ENCODE measurements around the gene WASF2. TPM values are rescaled to one million over a fixed set of nuclear protein-coding genes. Genes with fewer than 3 reads are reported as not detected.
"Not testable (repeated sequence)": the region's sequence is repeated elsewhere in the genome, so short reads cannot be mapped to it uniquely, and the experiment has no call there.

The WASF2 gene
- total RNA-seq, result 10 to 100 TPM; 71.8 to 77.4 TPM
- long read RNA-seq, full-length matches to known transcripts, result 2 of 48 reads
- long read RNA-seq, partial matches to known transcripts, result 16 of 48 reads
- long read RNA-seq, other reads (novel, unspliced or antisense), result 30 of 48 reads

DNA sequence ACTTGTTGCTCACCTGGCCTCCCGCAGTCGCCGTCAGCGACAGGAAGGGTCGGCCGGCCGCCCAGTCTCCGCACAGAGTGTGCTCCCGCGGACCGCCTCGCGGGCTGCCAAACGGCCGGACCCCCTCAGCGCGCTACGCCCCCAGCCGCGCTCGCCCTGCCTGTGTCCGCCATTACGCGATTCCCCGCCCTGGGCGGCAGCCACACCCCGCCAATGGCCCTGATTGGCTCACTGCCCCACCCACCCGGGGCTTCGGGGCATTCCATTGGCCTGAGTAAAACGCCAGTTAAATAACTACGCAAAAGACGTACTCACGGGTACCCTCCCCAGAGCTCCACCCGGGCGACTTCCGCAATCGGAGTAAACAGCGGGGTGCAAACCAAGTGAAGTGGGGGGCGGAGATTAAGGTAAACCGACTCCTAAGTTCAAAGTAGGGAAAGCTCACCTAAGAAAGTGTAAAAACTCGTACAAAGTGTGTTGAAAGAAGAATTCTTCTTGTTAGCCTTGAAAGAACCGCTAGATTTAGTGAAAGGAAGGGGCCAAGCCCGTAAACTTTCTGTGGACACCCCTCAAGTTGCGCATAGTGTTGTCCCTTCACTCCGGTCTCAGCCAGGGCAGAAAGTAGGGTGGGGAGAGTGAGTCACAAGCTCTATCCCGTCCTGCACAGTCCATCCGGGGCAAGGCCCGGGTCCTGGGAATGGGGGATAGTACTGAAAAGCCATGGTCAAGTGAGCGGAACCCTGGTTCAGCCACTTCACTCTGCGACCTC is at the start of gene WASF2:
TSS of gene WASF2 (minus strand) at position 195 of the 769 bp plus-strand sequence. CDS start 61,277 bp downstream, outside the sequence.
- intact Hi-C loops (cut with DNase I), result loop anchor here (5.0 to 10.0 kb wide), 3 partner anchors 55 to 115 kb away; partner anchors contain the start of gene AHDC1 (in 1 of the 2)
- peak; percentile 95 to 96 for ATAC-seq
- DNase-seq, result peak; percentile 97

DNA sequence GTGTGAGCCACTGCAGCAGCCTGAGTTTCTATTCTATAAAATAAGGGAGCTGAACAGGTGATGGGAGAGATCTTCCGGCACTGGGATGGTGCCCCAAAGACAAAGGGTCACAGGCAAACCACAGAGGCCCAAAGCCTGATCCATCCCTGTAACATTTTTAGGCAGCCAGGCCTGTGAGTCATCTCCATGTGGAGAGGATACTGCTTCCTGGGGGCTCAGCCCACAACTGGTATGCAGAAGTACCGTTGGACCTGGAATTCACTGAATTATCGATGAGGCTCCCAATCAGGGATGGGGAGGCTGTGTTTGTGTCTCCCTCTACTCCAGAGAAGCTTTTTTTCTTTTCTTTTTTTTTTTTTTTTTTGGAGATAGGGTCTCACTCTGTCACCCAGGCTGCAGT is 48.8 kb upstream of the WASF2 start:
- DNase-seq (no peak), ATAC-seq (peak in 1 of 2 donors; percentile 10)
- intact Hi-C loops (cut with DNase I), result no loop called here

- DNase-seq; ATAC-seq; intact Hi-C loops (cut with DNase I): not testable (repeated sequence)
Measured at GRCh38 chr1:27538305-27538676, 48.3 kb upstream of the WASF2 start.

- peak; percentile 74 for DNase-seq
Measured at GRCh38 chr1:27536767-27537166, 46.8 kb upstream of the WASF2 start.

DNA sequence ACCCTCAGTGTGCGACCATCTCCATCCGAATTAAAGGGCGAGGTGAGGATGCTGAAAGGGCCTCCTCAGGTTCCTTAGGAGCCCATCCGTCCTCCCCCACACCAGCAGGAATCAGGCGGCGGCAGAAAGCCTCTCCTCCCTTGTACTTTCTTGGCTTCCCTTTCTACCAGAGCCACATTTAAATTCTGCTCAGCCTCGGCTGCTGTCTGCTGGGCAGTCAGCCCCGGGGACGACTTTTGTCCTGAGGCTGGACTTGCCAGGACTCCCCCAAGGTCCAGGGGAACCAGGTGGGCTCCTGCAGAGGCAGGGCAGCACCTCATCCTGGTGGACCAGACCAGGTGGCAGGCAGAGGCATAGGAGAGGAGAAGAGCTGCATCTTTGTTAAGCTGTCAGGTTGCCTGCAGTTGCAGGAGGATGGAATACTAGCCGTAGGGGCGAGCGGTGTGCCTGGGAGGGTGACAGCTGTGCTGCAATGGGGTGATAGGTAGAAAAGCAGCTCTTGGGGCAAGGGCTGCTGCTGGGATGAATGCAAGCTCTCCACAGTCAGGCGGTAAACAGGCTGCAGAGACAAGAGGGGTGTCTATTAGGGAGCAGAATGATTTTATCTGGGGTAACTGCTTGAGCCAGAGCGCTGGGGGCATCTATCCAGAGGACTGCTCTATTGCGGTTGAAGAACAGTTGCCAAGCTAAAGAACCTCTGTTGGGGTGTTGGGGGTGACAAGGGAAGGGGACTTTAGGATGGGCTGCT is 46.2 kb upstream of the WASF2 start:
- intact Hi-C loops (cut with DNase I), result no loop called here
- ATAC-seq (no peak), DNase-seq (no peak)

More at GRCh38 chr1:27536767-27537166, 46.8 kb upstream of the WASF2 start:
- peak; percentile 84 to 93 for ATAC-seq
- intact Hi-C loops (cut with DNase I), result no loop called here

- no peak for DNase-seq
- intact Hi-C loops (cut with DNase I), result no loop called here
- no peak for ATAC-seq
Measured at GRCh38 chr1:27535386-27535785, 45.4 kb upstream of the WASF2 start.

- DNase-seq (no peak), ATAC-seq (no peak)
- intact Hi-C loops (cut with DNase I), result no loop called here
Measured at GRCh38 chr1:27531959-27532685, 42.2 kb upstream of the WASF2 start.

DNA sequence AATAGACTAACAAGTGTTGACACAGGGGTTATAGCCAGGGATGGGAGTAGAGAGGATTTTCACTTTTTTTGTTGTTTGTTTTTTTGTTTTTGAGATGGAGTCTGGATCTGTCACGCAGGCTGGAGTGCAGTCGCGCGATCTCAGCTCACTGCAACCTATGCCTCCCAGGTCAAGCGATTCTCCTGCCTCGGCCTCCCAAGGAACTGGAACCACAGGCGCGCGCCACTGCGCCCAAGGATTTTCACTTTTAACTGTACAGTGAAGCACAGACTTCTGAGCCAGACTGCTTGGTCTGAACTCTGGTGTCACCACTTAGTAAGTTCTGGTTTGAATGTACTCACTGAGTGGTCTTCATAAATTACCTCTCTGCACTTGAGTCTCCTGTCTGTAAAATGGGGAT is 40.2 kb upstream of the WASF2 start:
- DNase-seq (no peak), ATAC-seq (no peak)
- intact Hi-C loops (cut with DNase I), result no loop called here

DNA sequence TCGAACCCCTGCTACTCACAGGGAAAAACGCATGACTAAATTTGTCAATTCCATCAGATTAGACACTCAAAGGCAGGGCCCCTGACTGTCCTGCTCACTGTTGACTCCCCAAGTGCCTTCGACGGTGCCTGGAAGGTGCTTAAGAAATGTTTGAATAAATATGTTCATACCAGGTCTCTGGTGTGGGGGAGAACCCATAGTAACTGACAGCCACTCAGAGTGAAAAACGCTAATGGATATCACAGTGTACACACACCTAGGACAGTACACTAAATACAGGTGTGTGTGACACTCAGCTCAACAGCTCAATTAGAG is 39.7 kb upstream of the WASF2 start:
- intact Hi-C loops (cut with DNase I), result no loop called here
- DNase-seq, result no peak

DNA sequence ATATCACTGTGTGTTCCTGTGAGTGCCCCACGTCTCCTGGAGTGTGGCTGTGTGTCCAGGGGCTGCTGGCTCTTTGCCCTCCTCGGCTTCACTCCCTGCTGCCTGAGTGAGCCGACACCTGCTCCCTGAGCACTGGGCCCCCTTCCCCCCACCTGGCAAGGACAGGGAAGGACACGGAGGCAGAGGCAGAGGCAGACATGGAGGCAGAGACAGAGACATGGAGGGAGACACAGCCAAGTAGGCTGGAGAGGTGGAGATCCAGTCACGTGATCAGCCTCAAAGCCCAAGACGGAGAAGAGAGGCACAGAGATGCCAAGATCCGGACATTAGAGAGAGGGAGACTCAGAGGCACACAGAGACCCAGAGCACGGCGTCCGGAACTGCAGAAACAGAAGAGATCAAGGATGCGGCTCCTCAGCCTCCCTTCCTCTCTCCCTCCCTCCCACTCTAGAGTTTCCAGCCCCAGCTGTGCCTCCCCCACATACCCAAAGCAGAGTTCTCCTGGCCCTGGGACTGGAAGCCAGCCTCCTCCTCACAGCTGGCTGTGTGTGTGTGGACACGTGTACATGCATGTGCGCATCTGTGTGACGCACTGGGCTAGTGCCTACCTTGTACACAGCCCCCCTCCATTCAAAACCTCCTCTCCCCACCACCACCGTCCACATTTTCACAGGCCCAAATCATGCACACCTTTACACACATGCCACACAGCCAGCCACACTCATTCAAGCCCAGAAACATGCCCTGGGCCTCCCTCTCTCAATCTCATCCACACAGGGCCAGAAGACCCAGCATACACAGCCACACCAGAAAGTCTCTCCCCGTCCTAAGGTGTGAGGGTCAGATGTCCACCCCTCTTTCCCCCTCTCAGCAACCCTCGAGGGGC is 39.1 kb upstream of the WASF2 start:
- intact Hi-C loops (cut with DNase I), result no loop called here
- ATAC-seq (peak; percentile 29 to 45), DNase-seq (peak; percentile 84)

More for the DNA sequence above, 39.7 kb upstream of the WASF2 start:
- ATAC-seq, result no peak

DNA sequence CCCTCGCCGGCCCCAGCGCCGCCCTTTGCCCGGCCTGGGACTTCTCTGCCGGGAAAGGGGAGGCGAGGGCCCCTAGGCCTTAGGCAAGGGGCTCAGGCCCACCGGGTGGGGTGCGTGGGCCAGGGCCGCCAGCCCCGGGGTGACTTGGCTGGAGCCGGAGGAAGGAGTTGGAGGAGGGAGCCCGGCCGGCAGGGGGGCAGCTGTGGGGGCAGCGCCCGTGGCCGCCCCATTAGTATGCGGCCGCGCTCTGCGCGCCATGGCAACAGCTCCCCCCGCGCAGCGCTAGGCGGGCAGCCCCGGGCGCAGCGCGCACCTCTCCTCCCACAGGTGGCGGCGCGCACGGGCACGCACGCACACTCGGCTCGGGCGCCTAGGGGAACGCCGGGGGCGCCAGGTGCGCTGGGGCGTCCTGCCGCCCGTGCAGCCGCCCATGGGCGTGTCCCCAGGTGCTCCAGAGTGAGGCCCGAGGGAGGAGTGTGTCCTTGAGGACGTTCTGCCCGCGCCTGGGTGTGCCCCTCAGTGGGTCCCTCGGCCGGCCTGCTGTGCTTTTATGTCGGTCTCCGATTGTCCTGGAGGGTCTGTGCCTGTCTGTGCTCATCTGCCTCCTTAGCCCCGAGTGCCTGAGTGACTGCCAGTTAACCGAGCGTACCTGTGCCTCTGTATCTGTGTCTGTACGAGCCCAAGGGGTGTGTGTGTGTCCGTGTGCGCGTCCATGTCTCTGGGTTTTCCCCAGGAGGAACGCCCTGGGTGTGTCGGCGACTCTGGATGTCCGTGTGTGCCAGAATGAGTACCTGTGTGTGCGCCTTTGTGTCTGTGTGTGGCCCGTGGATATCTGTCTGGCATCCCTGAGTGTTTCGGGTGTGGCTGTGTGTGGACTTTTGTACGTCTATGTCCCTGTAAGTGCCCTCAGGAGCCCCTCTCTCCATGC is 38.2 kb upstream of the WASF2 start:
- ATAC-seq (peak; percentile 52 to 63), DNase-seq (peak; percentile 35)
- intact Hi-C loops (cut with DNase I), result no loop called here

DNA sequence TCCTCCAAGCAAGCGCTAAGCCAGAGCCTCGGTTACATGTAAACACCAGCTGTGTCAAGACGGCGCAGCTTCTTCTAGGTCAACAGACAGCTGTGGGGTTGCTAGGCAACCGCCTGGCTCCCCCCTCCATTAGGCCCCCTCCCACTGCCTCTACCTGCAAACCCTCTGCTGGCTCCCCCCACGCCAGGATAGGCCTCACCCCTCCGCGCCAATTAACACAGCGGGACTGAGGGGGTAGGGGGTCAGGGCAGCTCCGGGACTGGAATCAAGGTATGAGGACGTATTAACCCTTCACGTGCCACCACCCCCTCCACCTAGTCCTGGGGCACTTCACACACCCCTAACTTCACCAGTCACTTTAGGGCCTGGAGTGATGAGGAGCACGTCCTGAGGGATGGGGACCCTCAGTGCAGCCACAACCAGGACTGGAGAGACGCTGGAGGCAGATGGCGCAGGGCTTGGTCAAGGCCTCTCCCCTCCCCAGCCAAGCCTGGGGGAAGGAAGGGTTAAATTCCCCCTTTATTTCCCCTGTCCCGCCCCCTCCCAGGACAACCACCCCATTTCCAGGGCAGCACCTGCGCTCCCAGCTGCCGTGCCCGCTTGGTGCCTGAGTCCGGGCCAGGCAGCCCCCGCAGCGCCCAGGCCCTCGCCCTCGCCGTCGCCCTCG is 37.4 kb upstream of the WASF2 start:
- ATAC-seq (peak; percentile 3 to 13), DNase-seq (peak; percentile 53)
- intact Hi-C loops (cut with DNase I), result no loop called here

DNA sequence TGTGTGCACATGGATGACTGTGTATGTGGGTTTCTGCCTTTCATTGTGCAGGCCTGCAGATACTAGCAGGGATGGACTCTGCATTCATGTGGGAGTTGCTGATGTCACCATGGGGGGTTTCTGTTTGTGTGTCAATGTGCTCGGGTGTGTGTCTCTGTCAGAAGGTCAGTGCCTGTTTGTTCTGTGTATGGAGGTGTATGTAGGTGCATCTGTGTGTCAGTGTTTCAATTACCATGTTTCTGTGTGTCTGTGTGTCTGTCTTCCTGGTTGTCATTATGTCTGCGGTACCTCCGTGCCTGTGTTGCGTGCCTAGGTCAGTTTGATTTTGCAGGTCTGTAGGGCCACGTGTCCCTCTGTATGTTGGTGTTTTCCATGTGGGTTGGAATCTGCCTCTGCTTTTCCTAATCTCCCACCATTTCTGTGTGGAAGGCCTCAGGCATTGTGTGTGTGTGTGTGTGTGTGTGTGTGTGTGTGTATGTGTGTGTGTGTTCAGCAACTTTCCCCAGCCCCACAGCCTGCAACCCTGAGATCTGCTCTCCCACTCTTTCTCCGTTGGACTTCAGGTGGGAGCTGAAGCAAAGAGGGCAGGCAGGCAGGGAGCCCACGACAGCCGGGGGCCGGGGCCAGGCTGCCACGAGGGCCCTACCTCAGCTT is 36.7 kb upstream of the WASF2 start:
- DNase-seq (no peak), ATAC-seq (no peak)
- intact Hi-C loops (cut with DNase I), result no loop called here

GRCh38 chr1:27525296-27526272 is 35.6 kb upstream of the WASF2 start:
- peak; percentile 54 to 62 for ATAC-seq
- intact Hi-C loops (cut with DNase I), result no loop called here

DNA sequence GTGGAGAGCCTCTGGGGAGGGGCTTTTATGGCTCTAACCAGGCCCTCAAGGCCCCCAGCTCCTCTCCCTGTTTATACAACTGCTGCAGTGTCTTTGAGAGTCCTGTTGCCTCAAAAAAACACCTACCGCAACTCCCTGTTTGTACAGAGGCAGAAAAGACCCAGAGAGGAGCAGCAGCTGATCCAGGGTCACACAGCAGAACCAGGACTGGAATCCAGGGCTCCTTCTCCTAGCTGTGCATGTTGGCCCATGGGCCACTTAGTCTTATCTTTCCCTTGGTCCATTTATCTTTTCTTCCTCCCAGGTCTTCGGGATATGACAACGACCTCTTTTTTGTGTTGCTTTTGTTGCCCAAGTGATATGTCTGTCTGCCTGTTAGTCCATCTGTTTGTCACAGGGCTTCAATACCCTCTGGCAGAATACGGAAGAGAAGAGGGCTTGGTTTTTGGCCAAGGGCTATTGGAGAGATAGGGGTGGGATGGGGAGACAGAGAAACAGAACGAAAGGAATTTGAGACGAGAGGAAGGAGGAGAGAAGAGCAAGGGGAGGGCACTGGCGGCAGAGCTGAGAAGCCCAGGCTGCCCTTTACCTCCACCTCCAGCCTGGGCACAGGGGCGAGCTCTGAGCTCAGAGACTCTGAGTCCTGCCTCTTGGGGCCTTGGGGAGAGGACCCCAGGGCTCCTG is 33.5 kb upstream of the WASF2 start:
- intact Hi-C loops (cut with DNase I), result no loop called here
- DNase-seq (no peak), ATAC-seq (no peak)

More at GRCh38 chr1:27525296-27526272, 35.6 kb upstream of the WASF2 start:
- DNase-seq, result peak; percentile 83
